ENCODE data around the gene TPM3. TPM values are rescaled to one million over a fixed set of nuclear protein-coding genes. Genes with fewer than 3 reads are reported as not detected.

The TPM3 gene
- total and polyA plus RNA-seq, 2 donors (not counting 1 experiment from before 2014, with no cell fraction given): 215 to 842 TPM

- Histone ChIP-seq H3K4me3 (replicated peaks in 1 of 4; ENCODE audit: control extremely low read depth in 1 of 4, insufficient read depth in 1 of 4, low read depth in 3 of 4, low read length in 4 of 4) (no peak overlapping the region), H3K36me3 (ENCODE audit: control insufficient read depth, insufficient read depth, low read length) (no peaks in the 10 kb centered on the region), H3K79me2 (ENCODE audit: control insufficient read depth, insufficient read depth, low read length) (peaks cover 17% of the 10 kb centered on the region), H3K9ac (ENCODE audit: insufficient read depth, low read length) (no peak overlapping the region), H3K27ac (ENCODE audit: insufficient read depth, low read length) (no peak overlapping the region), H4K20me1 (ENCODE audit: control insufficient read depth, extremely low read depth, insufficient read depth, low read length) (peaks cover 4% of the 10 kb centered on the region), H3K4me1 (ENCODE audit: control insufficient read depth, extremely low read depth, insufficient read depth, low read length) (peaks cover 5% of the 10 kb centered on the region), H3K27me3 (ENCODE audit: control insufficient read depth, insufficient read depth, low read length) (no peaks in the 10 kb centered on the region), H3K9me3 (ENCODE audit: control insufficient read depth, insufficient read depth, low read depth, low read length) (no peaks in the 10 kb centered on the region), H2AFZ (ENCODE audit: low read length) (no peak overlapping the region), H3K4me2 (ENCODE audit: extremely low read depth, insufficient read depth, low read length) (no peak overlapping the region)
- TF ChIP-seq EZH2 (IDR thresholded peaks at IDR 0.05; ENCODE audit: low read length, missing control alignments): no peak
- TF ChIP-seq CTCF (conservative IDR thresholded peaks at IDR 0.05 in 1 of 2, IDR thresholded peaks at IDR 0.05 in 1 of 2; ENCODE audit: low read depth in 1 of 2, low read length in 2 of 2): peak; percentile 32 to 60
- peak; percentile 18 to 59 for DNase-seq (ENCODE audit: low read depth in 2 of 2)
Measured at GRCh38 chr1:154186177-154186576, 5.7 kb downstream of the TPM3 start.

- H3K9me3 ChIP-seq (ENCODE audit: control insufficient read depth, insufficient read depth, low read depth, low read length): no peaks in the 10 kb centered on the region
- H3K4me3 ChIP-seq (replicated peaks in 1 of 4; ENCODE audit: control extremely low read depth in 1 of 4, insufficient read depth in 1 of 4, low read depth in 3 of 4, low read length in 4 of 4): peak overlapping the region; percentile 60 to 98 (median 82)
- H3K4me2 ChIP-seq (ENCODE audit: extremely low read depth, insufficient read depth, low read length): peak overlapping the region; percentile 89
- H3K9ac ChIP-seq (ENCODE audit: insufficient read depth, low read length): peak overlapping the region; percentile 74
- peaks cover 4% of the 10 kb centered on the region for H3K36me3 ChIP-seq (ENCODE audit: control insufficient read depth, insufficient read depth, low read length)
- H3K79me2 ChIP-seq (ENCODE audit: control insufficient read depth, insufficient read depth, low read length): peaks cover 46% of the 10 kb centered on the region
- peak overlapping the region; percentile 92 for H3K27ac ChIP-seq (ENCODE audit: insufficient read depth, low read length)
- DNase-seq (ENCODE audit: low read depth in 2 of 2): peak; percentile 92 to 97
- peak overlapping the region; percentile 84 for H2AFZ ChIP-seq (ENCODE audit: low read length)
- H3K27me3 ChIP-seq (ENCODE audit: control insufficient read depth, insufficient read depth, low read length): no peaks in the 10 kb centered on the region
- H4K20me1 ChIP-seq (ENCODE audit: control insufficient read depth, extremely low read depth, insufficient read depth, low read length): peaks cover 8% of the 10 kb centered on the region
- H3K4me1 ChIP-seq (ENCODE audit: control insufficient read depth, extremely low read depth, insufficient read depth, low read length): peaks cover 18% of the 10 kb centered on the region
- TF ChIP-seq CTCF (conservative IDR thresholded peaks at IDR 0.05 in 1 of 2, IDR thresholded peaks at IDR 0.05 in 1 of 2; ENCODE audit: low read depth in 1 of 2, low read length in 2 of 2): no peak
Measured at GRCh38 chr1:154183046-154183915, 8.6 kb downstream of the TPM3 start.

- no peak overlapping the region for H2AFZ ChIP-seq (ENCODE audit: low read length)
- peak overlapping the region; percentile 74 for H3K9ac ChIP-seq (ENCODE audit: insufficient read depth, low read length)
- TF ChIP-seq CTCF (conservative IDR thresholded peaks at IDR 0.05 in 1 of 2, IDR thresholded peaks at IDR 0.05 in 1 of 2; ENCODE audit: low read depth in 1 of 2, low read length in 2 of 2) (no peak), EZH2 (IDR thresholded peaks at IDR 0.05; ENCODE audit: low read length, missing control alignments) (no peak)
- H3K27ac ChIP-seq (ENCODE audit: insufficient read depth, low read length): peak overlapping the region; percentile 92
- no peaks in the 10 kb centered on the region for H3K27me3 ChIP-seq (ENCODE audit: control insufficient read depth, insufficient read depth, low read length)
- peak; percentile 75 to 87 for DNase-seq (ENCODE audit: low read depth in 2 of 2)
- peak overlapping the region; percentile 96 for H3K4me2 ChIP-seq (ENCODE audit: extremely low read depth, insufficient read depth, low read length)
- peaks cover 8% of the 10 kb centered on the region for H4K20me1 ChIP-seq (ENCODE audit: control insufficient read depth, extremely low read depth, insufficient read depth, low read length)
- peak overlapping the region; percentile 60 to 98 (median 82) for H3K4me3 ChIP-seq (replicated peaks in 1 of 4; ENCODE audit: control extremely low read depth in 1 of 4, insufficient read depth in 1 of 4, low read depth in 3 of 4, low read length in 4 of 4)
- peaks cover 18% of the 10 kb centered on the region for H3K4me1 ChIP-seq (ENCODE audit: control insufficient read depth, extremely low read depth, insufficient read depth, low read length)
- H3K79me2 ChIP-seq (ENCODE audit: control insufficient read depth, insufficient read depth, low read length): peaks cover 53% of the 10 kb centered on the region
- H3K36me3 ChIP-seq (ENCODE audit: control insufficient read depth, insufficient read depth, low read length): peaks cover 4% of the 10 kb centered on the region
- H3K9me3 ChIP-seq (ENCODE audit: control insufficient read depth, insufficient read depth, low read depth, low read length): no peaks in the 10 kb centered on the region
Measured at GRCh38 chr1:154182344-154183045, 9.4 kb downstream of the TPM3 start.

Data from fibroblast of lung (primary cell).